ENCODE measurements around the gene NUP35.

Gene NUP35

DNA sequence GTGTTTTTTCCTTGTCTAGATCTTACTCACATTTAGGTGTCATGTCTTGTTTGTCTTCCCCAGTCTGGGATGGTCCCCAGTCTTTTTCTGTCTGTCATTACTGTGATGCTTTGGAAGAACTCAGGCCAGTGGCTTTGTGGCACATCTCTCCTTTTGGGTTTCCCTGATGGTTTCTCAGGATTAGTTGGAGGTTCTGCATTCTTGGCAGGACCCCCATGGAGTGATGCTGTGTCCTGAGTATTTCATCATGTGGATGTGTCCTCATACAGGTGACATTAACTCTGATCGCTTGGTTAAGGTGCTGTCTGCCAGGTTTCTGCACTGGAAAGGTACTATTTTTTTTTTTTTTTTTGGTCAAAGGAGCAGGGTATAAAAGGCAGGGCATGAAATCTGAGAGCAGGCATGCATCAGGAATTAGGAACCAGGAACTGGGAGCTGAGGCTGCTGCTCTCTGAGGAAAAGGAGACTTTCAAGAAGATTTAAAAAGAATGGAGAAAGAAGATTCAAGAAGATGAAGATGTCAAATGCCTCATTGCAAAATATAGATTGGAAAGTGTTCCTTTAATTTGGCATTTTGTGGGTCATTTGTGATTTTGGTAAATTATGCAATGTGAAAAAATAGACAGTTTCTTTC is 85.3 kb downstream of the NUP35 start:
- DNase-seq (ENCODE audit: low read depth) = no peak

Measured in stimulated activated CD8-positive, alpha-beta memory T cell treated with anti-CD3 and anti-CD28 coated beads, Interleukin-12 subunit alpha, Interleukin-12 subunit beta, amount 100 ng/mL, for 4 hours (primary cell).